Measurements from ENCODE around the gene GAB1. TPM values are rescaled to one million over a fixed set of nuclear protein-coding genes. Genes with fewer than 3 reads are reported as not detected.

GAB1 gene
- total and polyA plus RNA-seq, 2 donors (not counting 1 experiment from before 2014, with no cell fraction given): 4.7 to 10.8 TPM

- intact Hi-C loops (cut with micrococcal nuclease): no loop called here
- Histone ChIP-seq H2AFZ (ENCODE audit: insufficient read depth, low read depth, low read length, poor library complexity, severe bottlenecking) (no peak overlapping the region), H3K79me2 (ENCODE audit: control insufficient read depth, insufficient read depth, low read length) (peaks cover 73% of the 10 kb centered on the region), H3K27me3 (replicated peaks in 1 of 4; ENCODE audit: control extremely low read depth in 1 of 4, control insufficient read depth in 3 of 4, insufficient read depth in 4 of 4, low read length in 3 of 4) (no peaks in the 10 kb centered on the region), H3K4me3 (ENCODE audit: control extremely low read depth in 1 of 5, extremely low read depth in 1 of 5, insufficient read depth in 1 of 5, low read depth in 2 of 5, low read length in 4 of 5) (no peak overlapping the region), H3K4me1 (ENCODE audit: control insufficient read depth in 2 of 2, insufficient read depth in 2 of 2, low read length in 2 of 2) (peaks cover 14 to 23% of the 10 kb centered on the region in 2 donors), H3K4me2 (replicated peaks; ENCODE audit: low read depth, low read length, poor library complexity, severe bottlenecking) (no peak overlapping the region), H3K9ac (ENCODE audit: low read length) (no peak overlapping the region), H3K27ac (ENCODE audit: low read length in 2 of 2) (no peak overlapping the region), H3K9me3 (ENCODE audit: control extremely low read depth in 1 of 3, control insufficient read depth in 2 of 3, insufficient read depth in 1 of 3, low read length in 2 of 3) (peaks cover 0 to 6% (median 0%) of the 10 kb centered on the region in 3 donors), H3K36me3 (replicated peaks in 1 of 2; ENCODE audit: control extremely low read depth in 1 of 2, control insufficient read depth in 1 of 2, extremely low read depth in 1 of 2, insufficient read depth in 2 of 2, low read length in 1 of 2) (no peaks in the 10 kb centered on the region), H4K20me1 (ENCODE audit: control insufficient read depth, insufficient read depth, low read length, poor library complexity, severe bottlenecking) (no peaks in the 10 kb centered on the region)
- H3K4me3 Mint-ChIP-seq: no peak overlapping the region
- peaks cover 33% of the 10 kb centered on the region for H3K4me1 Mint-ChIP-seq
- CTCF ChIA-PET: no interaction called here
- DNase-seq (no peak), ATAC-seq (ENCODE audit: low read depth) (no peak)
- POLR2A ChIA-PET: no interaction called here
- H3K27ac Mint-ChIP-seq: no peak overlapping the region
- peaks cover 2% of the 10 kb centered on the region for H3K9me3 Mint-ChIP-seq (ENCODE audit: insufficient read depth)
- no peak for TF ChIP-seq CTCF (IDR thresholded peaks at IDR 0.05)
- TF ChIP-seq EZH2 (IDR thresholded peaks at IDR 0.05; ENCODE audit: borderline replicate concordance, insufficient read depth, low read depth, low read length, poor library complexity, severe bottlenecking): no peak
- H3K27me3 Mint-ChIP-seq: no peaks in the 10 kb centered on the region
- 85% methylated on average over 4 of the region's 5 CpGs for WGBS (ENCODE audit: insufficient coverage)
Measured at GRCh38 chr4:143362349-143363046, 25.8 kb downstream of the GAB1 start.

DNA sequence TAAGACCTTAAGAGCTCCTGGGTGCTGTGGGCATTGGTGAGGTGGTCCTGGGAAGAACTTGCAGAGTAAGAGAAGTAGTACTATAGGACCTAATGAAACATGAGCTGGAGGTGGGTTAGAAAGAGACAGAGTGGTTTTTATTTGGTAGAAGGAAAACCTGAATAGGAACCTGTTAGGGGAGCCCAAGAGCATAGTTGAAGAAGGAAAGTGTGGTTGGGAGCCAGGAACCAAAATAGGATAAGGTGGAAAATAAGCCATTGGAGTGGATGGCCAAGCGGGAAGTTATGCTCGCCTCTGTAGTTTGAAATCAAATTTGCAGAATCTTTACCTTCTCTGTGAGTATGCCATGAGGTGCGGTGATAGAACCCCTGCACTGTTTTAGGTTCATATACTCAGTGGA lies 26.7 kb downstream of the GAB1 start:
- Histone ChIP-seq H3K4me1 (ENCODE audit: control insufficient read depth in 2 of 2, insufficient read depth in 2 of 2, low read length in 2 of 2) (peaks cover 14 to 22% of the 10 kb centered on the region in 2 donors), H3K4me3 (ENCODE audit: control extremely low read depth in 1 of 5, extremely low read depth in 1 of 5, insufficient read depth in 1 of 5, low read depth in 2 of 5, low read length in 4 of 5) (no peak overlapping the region), H3K79me2 (ENCODE audit: control insufficient read depth, insufficient read depth, low read length) (peaks cover 81% of the 10 kb centered on the region), H3K36me3 (replicated peaks in 1 of 2; ENCODE audit: control extremely low read depth in 1 of 2, control insufficient read depth in 1 of 2, extremely low read depth in 1 of 2, insufficient read depth in 2 of 2, low read length in 1 of 2) (no peaks in the 10 kb centered on the region), H3K9me3 (ENCODE audit: control extremely low read depth in 1 of 3, control insufficient read depth in 2 of 3, insufficient read depth in 1 of 3, low read length in 2 of 3) (peaks cover 0 to 6% (median 0%) of the 10 kb centered on the region in 3 donors), H3K4me2 (replicated peaks; ENCODE audit: low read depth, low read length, poor library complexity, severe bottlenecking) (no peak overlapping the region), H2AFZ (ENCODE audit: insufficient read depth, low read depth, low read length, poor library complexity, severe bottlenecking) (no peak overlapping the region), H3K27ac (ENCODE audit: low read length in 2 of 2) (no peak overlapping the region), H3K27me3 (replicated peaks in 1 of 4; ENCODE audit: control extremely low read depth in 1 of 4, control insufficient read depth in 3 of 4, insufficient read depth in 4 of 4, low read length in 3 of 4) (no peaks in the 10 kb centered on the region), H3K9ac (ENCODE audit: low read length) (no peak overlapping the region), H4K20me1 (ENCODE audit: control insufficient read depth, insufficient read depth, low read length, poor library complexity, severe bottlenecking) (no peaks in the 10 kb centered on the region)
- DNase-seq (no peak), ATAC-seq (ENCODE audit: low read depth) (no peak)
- no peak overlapping the region for H3K27ac Mint-ChIP-seq
- POLR2A ChIA-PET: no interaction called here
- CTCF ChIA-PET: no interaction called here
- 97% methylated on average over 3 of the region's 3 CpGs for WGBS (ENCODE audit: insufficient coverage)
- H3K4me1 Mint-ChIP-seq: peaks cover 28% of the 10 kb centered on the region
- TF ChIP-seq EZH2 (IDR thresholded peaks at IDR 0.05; ENCODE audit: borderline replicate concordance, insufficient read depth, low read depth, low read length, poor library complexity, severe bottlenecking): no peak
- no peak for TF ChIP-seq CTCF (IDR thresholded peaks at IDR 0.05)
- H3K4me3 Mint-ChIP-seq: no peak overlapping the region
- intact Hi-C loops (cut with micrococcal nuclease): no loop called here
- peaks cover 2% of the 10 kb centered on the region for H3K9me3 Mint-ChIP-seq (ENCODE audit: insufficient read depth)
- no peaks in the 10 kb centered on the region for H3K27me3 Mint-ChIP-seq
